Measurements from ENCODE around the gene PCDHGC4. TPM values are rescaled to one million over a fixed set of nuclear protein-coding genes. Genes with fewer than 3 reads are reported as not detected.

The PCDHGC4 gene
- total and polyA plus RNA-seq, 2 of the 8 experiments (the other 6 are each of a cell fraction or from before 2014, with no cell fraction given) = 2.1 to 2.4 TPM

DNA sequence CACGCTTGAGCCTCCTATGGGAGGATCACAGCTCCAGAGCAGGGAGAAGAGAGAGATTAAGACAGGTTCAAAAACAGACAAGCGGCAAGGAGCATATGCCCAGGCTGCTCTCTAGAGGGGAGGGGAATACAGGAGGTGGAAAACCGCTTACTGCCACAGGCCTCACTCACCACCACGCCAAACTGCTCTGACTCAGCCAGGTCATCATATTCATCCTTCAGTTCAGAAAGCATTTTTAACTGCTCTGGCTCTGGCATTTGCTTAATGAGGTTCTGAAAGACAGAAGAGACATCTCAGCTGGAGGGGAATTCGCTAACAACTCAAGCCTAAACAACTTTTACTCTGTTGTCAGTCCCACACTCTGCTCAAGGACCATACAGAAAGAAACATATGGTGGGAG is 44.2 kb downstream of the PCDHGC4 start (continued):
- TF ChIP-seq CHD7 (IDR thresholded peaks at IDR 0.05; ENCODE audit: insufficient replicate concordance, low read length) = no peak
